HepG2 (cell line): ENCODE measurements around the gene C20orf144. TPM values are rescaled to one million over a fixed set of nuclear protein-coding genes. Genes with fewer than 3 reads are reported as not detected.

Experiments used
- DRAP1 ChIP-seq: IDR thresholded peaks from 2 replicates; pipeline ENCODE4 v1.6.1; 2016; ENCODE audit warnings: missing genetic modification reagents, missing compliant biosample characterization
- ETV6 ChIP-seq: sonication (generic); formaldehyde crosslinking; conservative IDR thresholded peaks from 2 replicates; pipeline ENCODE4 v1.4.0; 2020; ENCODE audit warnings: missing genetic modification reagents
- FOXM1 ChIP-seq: sonication (generic); formaldehyde crosslinking; IDR thresholded peaks from 2 replicates; pipeline ENCODE4 v1.5.0; 2020; ENCODE audit warnings: missing genetic modification reagents
- GTF2F1 ChIP-seq: fragments of 150-350 bp; IDR thresholded peaks from 2 replicates; pipeline ENCODE4 v1.6.1; 2014; ENCODE audit warnings: low read length
- GZF1 ChIP-seq: sonication (generic); formaldehyde crosslinking; IDR thresholded peaks from 2 replicates; pipeline ENCODE4 v1.5.1; 2020; ENCODE audit warnings: mild to moderate bottlenecking, missing genetic modification reagents
- HMGA1 ChIP-seq: sonication (generic); formaldehyde crosslinking; conservative IDR thresholded peaks from 2 replicates; pipeline ENCODE4 v1.4.0; 2020; ENCODE audit warnings: missing genetic modification reagents
- NFRKB ChIP-seq: fragments of 450-650 bp; IDR thresholded peaks from 2 replicates; pipeline ENCODE4 v1.6.1; 2017
- RFX3 ChIP-seq: IDR thresholded peaks from 2 replicates; pipeline ENCODE4 v1.6.1; 2016; ENCODE audit warnings: missing biosample characterization, missing genetic modification reagents
- SP4 ChIP-seq: sonication (generic); formaldehyde crosslinking; IDR thresholded peaks from 2 replicates; pipeline ENCODE4 v1.8.1; 2023; ENCODE audit warnings: mild to moderate bottlenecking, missing genetic modification reagents
- SRF ChIP-seq: IDR thresholded peaks from 2 replicates; pipeline ENCODE4 v1.6.1; 2011; ENCODE audit warnings: mild to moderate bottlenecking, low read depth, low read length, moderate library complexity
- ZNF280D ChIP-seq: sonication (generic); formaldehyde crosslinking; IDR thresholded peaks from 2 replicates; pipeline ENCODE4 v1.5.1; 2020; ENCODE audit warnings: mild to moderate bottlenecking, missing genetic modification reagents
- ZNF343 ChIP-seq: sonication (generic); formaldehyde crosslinking; IDR thresholded peaks from 2 replicates; pipeline ENCODE4 v1.4.0; 2020; ENCODE audit warnings: mild to moderate bottlenecking, missing genetic modification reagents
- ZNF512B ChIP-seq: sonication (generic); formaldehyde crosslinking; IDR thresholded peaks from 2 replicates; pipeline ENCODE4 v1.5.1; 2020; ENCODE audit warnings: missing genetic modification reagents, mild to moderate bottlenecking, borderline replicate concordance
- ZNF558 ChIP-seq: sonication (generic); formaldehyde crosslinking; IDR thresholded peaks from 2 replicates; pipeline ENCODE4 v1.9.0; 2022; ENCODE audit warnings: mild to moderate bottlenecking, missing genetic modification reagents, borderline replicate concordance
- ZNF605 ChIP-seq: sonication (generic); formaldehyde crosslinking; IDR thresholded peaks from 2 replicates; pipeline ENCODE4 v1.8.0; 2022; ENCODE audit warnings: mild to moderate bottlenecking, missing genetic modification reagents
- ZNF704 ChIP-seq: sonication (generic); formaldehyde crosslinking; IDR thresholded peaks from 2 replicates; pipeline ENCODE4 v1.8.1; 2023; ENCODE audit warnings: mild to moderate bottlenecking, inconsistent platforms, moderate library complexity, missing genetic modification reagents, borderline replicate concordance
- ZNF772 ChIP-seq: sonication (generic); formaldehyde crosslinking; IDR thresholded peaks from 2 replicates; pipeline ENCODE4 v1.5.0; 2020; ENCODE audit warnings: mild to moderate bottlenecking, missing genetic modification reagents
- polyA plus RNA-seq, 8 experiments: library from polyadenylated mRNA; depleted of rRNA in 3 of 8; stranded (reverse) in 7 of 8; unstranded in 1 of 8; fragments of >200 nt; fragmentation: Illumina TruSeq in 4 of 8; extraction: Trizol in 4 of 8; gene quantifications; 2 replicates each; pipeline versions ENCODE4 v1.2.1 to v1.2.3, GENCODE V29; 2011 to 2016; ENCODE audit warnings: low read depth in 4 of 8, missing spikeins in 1 of 8, mixed read lengths in 1 of 8; ENCODE audit not compliant: insufficient read depth in 1 of 8
- total RNA-seq, 5 experiments: library from RNA; depleted of rRNA; stranded (reverse); fragments of >200 nt; fragmentation: Illumina TruSeq; extraction: Trizol; gene quantifications; 2 replicates each; pipeline ENCODE4 v1.2.3, GENCODE V29; 2016; ENCODE audit warnings: low read depth in 1 of 5
- TF ChIP-seq, protein P1 (sequence below): sonication (generic); formaldehyde crosslinking; IDR thresholded peaks from 2 replicates; pipeline ENCODE4 v1.8.0; 2022; ENCODE audit warnings: missing genetic modification reagents, mild to moderate bottlenecking, borderline replicate concordance
- TF ChIP-seq, protein P2 (sequence below): sonication (generic); formaldehyde crosslinking; conservative IDR thresholded peaks from 2 replicates; pipeline ENCODE4 v1.8.0; 2022; ENCODE audit warnings: missing genetic modification reagents

The C20orf144 gene
- total and polyA plus RNA-seq, 2 of the 13 experiments (the other 11 are each of a cell fraction or from before 2014, with no cell fraction given): 0.09 to 0.16 TPM

GRCh38 chr20:33684533-33685327, 22.6 kb downstream of the C20orf144 start (continued):
- no peak for TF ChIP-seq ZNF512B
- TF ChIP-seq ZNF772 (CRISPR knock-in tag): peak; percentile 8
- no peak for TF ChIP-seq FOXM1 (CRISPR knock-in tag)
- no peak for TF ChIP-seq DRAP1 (CRISPR knock-in tag)
- TF ChIP-seq SRF: no peak
- no peak for TF ChIP-seq ZNF704
- TF ChIP-seq ZNF280D (CRISPR knock-in tag): no peak
- TF ChIP-seq GZF1 (CRISPR knock-in tag): no peak
- TF ChIP-seq RFX3 (CRISPR knock-in tag): no peak
- TF ChIP-seq ETV6 (CRISPR knock-in tag): no peak
- TF ChIP-seq SP4 (CRISPR knock-in tag): no peak
- TF ChIP-seq ZNF343 (CRISPR knock-in tag): no peak
- TF ChIP-seq GTF2F1: no peak
- TF ChIP-seq, protein P1, sequence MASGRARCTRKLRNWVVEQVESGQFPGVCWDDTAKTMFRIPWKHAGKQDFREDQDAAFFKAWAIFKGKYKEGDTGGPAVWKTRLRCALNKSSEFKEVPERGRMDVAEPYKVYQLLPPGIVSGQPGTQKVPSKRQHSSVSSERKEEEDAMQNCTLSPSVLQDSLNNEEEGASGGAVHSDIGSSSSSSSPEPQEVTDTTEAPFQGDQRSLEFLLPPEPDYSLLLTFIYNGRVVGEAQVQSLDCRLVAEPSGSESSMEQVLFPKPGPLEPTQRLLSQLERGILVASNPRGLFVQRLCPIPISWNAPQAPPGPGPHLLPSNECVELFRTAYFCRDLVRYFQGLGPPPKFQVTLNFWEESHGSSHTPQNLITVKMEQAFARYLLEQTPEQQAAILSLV (CRISPR knock-in tag): no peak
- TF ChIP-seq, protein P2, sequence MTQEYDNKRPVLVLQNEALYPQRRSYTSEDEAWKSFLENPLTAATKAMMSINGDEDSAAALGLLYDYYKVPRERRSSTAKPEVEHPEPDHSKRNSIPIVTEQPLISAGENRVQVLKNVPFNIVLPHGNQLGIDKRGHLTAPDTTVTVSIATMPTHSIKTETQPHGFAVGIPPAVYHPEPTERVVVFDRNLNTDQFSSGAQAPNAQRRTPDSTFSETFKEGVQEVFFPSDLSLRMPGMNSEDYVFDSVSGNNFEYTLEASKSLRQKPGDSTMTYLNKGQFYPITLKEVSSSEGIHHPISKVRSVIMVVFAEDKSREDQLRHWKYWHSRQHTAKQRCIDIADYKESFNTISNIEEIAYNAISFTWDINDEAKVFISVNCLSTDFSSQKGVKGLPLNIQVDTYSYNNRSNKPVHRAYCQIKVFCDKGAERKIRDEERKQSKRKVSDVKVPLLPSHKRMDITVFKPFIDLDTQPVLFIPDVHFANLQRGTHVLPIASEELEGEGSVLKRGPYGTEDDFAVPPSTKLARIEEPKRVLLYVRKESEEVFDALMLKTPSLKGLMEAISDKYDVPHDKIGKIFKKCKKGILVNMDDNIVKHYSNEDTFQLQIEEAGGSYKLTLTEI: no peak
- 0 out of 2 replicates have a peak, but pooled peaks have one; percentile 30 for TF ChIP-seq ZNF605
- no peak for TF ChIP-seq HMGA1 (CRISPR knock-in tag)
- no peak for TF ChIP-seq ZNF558 (CRISPR knock-in tag)
- no peak for TF ChIP-seq NFRKB
